OCI-LY7 (cell line): ENCODE measurements around the gene UVSSA.

Experiments used
- EZH2phosphoT487 ChIP-seq: fragments of 200-600 bp; sonication (generic); IDR thresholded peaks from 2 replicates; pipeline ENCODE4 v1.6.1; 2018; ENCODE audit warnings: low read depth, borderline replicate concordance, mild to moderate bottlenecking, mixed run types, antibody characterized with exemption, low read length, moderate library complexity, mixed read lengths
- TF ChIP-seq, protein P1 (sequence below): fragments of 200-600 bp; sonication (generic); conservative IDR thresholded peaks from 2 replicates; pipeline ENCODE4 v1.5.1; 2014; ENCODE audit warnings: mild to moderate bottlenecking, antibody characterized with exemption, low read length, moderate library complexity, mixed read lengths

- TF ChIP-seq, protein P1, sequence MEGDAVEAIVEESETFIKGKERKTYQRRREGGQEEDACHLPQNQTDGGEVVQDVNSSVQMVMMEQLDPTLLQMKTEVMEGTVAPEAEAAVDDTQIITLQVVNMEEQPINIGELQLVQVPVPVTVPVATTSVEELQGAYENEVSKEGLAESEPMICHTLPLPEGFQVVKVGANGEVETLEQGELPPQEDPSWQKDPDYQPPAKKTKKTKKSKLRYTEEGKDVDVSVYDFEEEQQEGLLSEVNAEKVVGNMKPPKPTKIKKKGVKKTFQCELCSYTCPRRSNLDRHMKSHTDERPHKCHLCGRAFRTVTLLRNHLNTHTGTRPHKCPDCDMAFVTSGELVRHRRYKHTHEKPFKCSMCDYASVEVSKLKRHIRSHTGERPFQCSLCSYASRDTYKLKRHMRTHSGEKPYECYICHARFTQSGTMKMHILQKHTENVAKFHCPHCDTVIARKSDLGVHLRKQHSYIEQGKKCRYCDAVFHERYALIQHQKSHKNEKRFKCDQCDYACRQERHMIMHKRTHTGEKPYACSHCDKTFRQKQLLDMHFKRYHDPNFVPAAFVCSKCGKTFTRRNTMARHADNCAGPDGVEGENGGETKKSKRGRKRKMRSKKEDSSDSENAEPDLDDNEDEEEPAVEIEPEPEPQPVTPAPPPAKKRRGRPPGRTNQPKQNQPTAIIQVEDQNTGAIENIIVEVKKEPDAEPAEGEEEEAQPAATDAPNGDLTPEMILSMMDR: no peak
- TF ChIP-seq EZH2phosphoT487: no peak
These were observed 38.6 kb downstream of the UVSSA start for GRCh38 chr4:1385373-1386340.
